GM23338 (cell line): ENCODE results near the gene OBP2A.

Experiments used
- CREB1 ChIP-seq: fragments of 250-450 bp; sonication (Bioruptor Pico); IDR thresholded peaks from 2 replicates; pipeline ENCODE4 v1.5.0; 2020; ENCODE audit warnings: low read depth, mild to moderate bottlenecking, moderate library complexity
- EZH2 ChIP-seq: fragments of 200-600 bp; sonication (generic); IDR thresholded peaks from one replicate; pipeline ENCODE4 v1.8.0; 2017; ENCODE audit warnings: antibody characterized with exemption, mild to moderate bottlenecking, low read depth; ENCODE audit not compliant: unreplicated experiment
- EZH2phosphoT487 ChIP-seq: fragments of 200-600 bp; sonication (generic); IDR thresholded peaks from one replicate; pipeline ENCODE4 v1.8.1; 2018; ENCODE audit warnings: antibody characterized with exemption; ENCODE audit not compliant: unreplicated experiment
- JUNB ChIP-seq: IDR thresholded peaks from one replicate; pipeline ENCODE4 v1.6.1; 2016; ENCODE audit warnings: antibody characterized with exemption; ENCODE audit not compliant: unreplicated experiment
- NANOG ChIP-seq: IDR thresholded peaks from 2 replicates; pipeline ENCODE4 v1.6.1; 2016; ENCODE audit warnings: antibody characterized with exemption, borderline replicate concordance
- POLR2AphosphoS5 ChIP-seq: IDR thresholded peaks from 2 replicates; pipeline ENCODE4 v1.6.1; 2016; ENCODE audit warnings: antibody characterized with exemption, low read depth
- ZNF331 ChIP-seq: fragments of 250-450 bp; sonication (Bioruptor Pico); IDR thresholded peaks from 2 replicates; pipeline ENCODE4 v1.5.0; 2020; ENCODE audit warnings: low read depth, mild to moderate bottlenecking, moderate library complexity
- TF ChIP-seq, protein P1 (sequence below), 2 experiments: fragments of 200-600 bp in 1 of 2; sonication (generic) in 1 of 2; conservative IDR thresholded peaks; 2 replicates each; pipeline versions ENCODE4 v1.5.1 to v1.6.1; 2016 to 2017; ENCODE audit warnings: antibody characterized with exemption in 2 of 2, low read depth in 2 of 2, mild to moderate bottlenecking in 2 of 2, moderate library complexity in 1 of 2
- TF ChIP-seq, protein P2 (sequence below): IDR thresholded peaks from one replicate; pipeline ENCODE4 v1.6.1; 2018; ENCODE audit warnings: antibody characterized with exemption; ENCODE audit not compliant: unreplicated experiment

DNA sequence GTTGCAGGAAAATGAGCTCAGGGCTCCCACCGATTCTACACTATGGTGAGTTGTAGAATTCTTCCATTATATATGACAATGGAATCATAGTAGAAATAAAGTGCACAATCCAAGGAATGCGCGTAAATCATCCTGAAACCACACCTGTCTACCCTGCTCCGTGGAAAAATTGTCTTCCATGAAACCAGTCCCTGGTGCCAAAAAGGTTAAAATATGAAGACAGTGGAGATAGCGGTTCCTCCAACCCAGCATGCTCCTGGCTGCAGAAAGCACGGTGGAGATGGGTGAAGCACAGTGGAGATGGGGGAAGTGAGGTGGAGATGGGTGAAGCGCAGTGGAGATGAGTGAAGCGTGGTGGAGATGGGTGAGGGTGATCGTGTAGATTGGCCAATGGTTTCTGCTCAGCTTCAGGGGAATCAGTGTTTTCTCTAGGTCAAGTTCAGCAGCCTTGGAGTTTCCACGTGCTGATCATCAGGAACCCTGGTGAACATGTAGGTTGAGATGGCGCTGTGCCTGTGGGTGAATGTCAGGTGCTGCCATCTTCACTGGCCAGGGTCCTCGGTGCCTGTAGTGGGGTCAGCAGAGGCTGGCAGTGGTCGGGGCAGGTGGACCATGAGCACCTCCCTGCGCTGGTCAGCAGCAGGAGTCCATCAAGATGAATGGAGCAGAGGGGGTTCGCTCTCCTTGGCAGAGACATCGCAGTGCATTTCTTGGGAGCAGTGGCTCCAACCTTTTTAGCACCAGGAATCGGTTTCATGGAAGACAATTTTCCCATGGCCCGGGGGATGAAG is 35.9 kb downstream of the OBP2A start:
- TF ChIP-seq EZH2, result no peak
- no peak for TF ChIP-seq POLR2AphosphoS5
- TF ChIP-seq, protein P1, sequence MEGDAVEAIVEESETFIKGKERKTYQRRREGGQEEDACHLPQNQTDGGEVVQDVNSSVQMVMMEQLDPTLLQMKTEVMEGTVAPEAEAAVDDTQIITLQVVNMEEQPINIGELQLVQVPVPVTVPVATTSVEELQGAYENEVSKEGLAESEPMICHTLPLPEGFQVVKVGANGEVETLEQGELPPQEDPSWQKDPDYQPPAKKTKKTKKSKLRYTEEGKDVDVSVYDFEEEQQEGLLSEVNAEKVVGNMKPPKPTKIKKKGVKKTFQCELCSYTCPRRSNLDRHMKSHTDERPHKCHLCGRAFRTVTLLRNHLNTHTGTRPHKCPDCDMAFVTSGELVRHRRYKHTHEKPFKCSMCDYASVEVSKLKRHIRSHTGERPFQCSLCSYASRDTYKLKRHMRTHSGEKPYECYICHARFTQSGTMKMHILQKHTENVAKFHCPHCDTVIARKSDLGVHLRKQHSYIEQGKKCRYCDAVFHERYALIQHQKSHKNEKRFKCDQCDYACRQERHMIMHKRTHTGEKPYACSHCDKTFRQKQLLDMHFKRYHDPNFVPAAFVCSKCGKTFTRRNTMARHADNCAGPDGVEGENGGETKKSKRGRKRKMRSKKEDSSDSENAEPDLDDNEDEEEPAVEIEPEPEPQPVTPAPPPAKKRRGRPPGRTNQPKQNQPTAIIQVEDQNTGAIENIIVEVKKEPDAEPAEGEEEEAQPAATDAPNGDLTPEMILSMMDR (conservative IDR thresholded peaks at IDR 0.05; ENCODE audit: low read depth in 2 of 2), result no peak
- TF ChIP-seq JUNB, result no peak
- TF ChIP-seq NANOG, result no peak
- TF ChIP-seq, protein P2, sequence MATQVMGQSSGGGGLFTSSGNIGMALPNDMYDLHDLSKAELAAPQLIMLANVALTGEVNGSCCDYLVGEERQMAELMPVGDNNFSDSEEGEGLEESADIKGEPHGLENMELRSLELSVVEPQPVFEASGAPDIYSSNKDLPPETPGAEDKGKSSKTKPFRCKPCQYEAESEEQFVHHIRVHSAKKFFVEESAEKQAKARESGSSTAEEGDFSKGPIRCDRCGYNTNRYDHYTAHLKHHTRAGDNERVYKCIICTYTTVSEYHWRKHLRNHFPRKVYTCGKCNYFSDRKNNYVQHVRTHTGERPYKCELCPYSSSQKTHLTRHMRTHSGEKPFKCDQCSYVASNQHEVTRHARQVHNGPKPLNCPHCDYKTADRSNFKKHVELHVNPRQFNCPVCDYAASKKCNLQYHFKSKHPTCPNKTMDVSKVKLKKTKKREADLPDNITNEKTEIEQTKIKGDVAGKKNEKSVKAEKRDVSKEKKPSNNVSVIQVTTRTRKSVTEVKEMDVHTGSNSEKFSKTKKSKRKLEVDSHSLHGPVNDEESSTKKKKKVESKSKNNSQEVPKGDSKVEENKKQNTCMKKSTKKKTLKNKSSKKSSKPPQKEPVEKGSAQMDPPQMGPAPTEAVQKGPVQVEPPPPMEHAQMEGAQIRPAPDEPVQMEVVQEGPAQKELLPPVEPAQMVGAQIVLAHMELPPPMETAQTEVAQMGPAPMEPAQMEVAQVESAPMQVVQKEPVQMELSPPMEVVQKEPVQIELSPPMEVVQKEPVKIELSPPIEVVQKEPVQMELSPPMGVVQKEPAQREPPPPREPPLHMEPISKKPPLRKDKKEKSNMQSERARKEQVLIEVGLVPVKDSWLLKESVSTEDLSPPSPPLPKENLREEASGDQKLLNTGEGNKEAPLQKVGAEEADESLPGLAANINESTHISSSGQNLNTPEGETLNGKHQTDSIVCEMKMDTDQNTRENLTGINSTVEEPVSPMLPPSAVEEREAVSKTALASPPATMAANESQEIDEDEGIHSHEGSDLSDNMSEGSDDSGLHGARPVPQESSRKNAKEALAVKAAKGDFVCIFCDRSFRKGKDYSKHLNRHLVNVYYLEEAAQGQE, result no peak
- no peak for TF ChIP-seq EZH2phosphoT487
- no peak for TF ChIP-seq CREB1
- no peak for TF ChIP-seq ZNF331
